ENCODE measurements around the gene DICER1.

Gene DICER1

DNA sequence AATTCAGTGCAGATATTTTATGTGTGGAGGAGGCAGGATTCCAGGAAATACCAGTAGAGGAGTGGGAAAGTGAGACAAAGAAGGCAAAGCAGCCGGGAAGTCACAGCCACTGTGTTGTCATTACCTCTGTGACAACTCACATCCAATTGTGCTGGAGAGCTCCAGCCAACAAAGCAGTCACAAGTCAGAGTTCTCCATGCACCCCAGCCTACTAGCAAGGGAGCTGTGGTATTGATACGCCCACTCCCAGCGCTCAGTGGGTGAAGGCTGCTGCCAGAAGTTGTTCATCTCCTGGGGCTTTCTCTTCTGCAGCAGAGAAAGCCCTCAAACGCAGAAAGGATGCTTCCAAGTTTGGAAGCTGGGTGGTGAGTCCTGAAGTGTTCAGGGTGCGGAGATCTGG is 93.9 kb downstream of the DICER1 start:
- no peak for ATAC-seq

DNA sequence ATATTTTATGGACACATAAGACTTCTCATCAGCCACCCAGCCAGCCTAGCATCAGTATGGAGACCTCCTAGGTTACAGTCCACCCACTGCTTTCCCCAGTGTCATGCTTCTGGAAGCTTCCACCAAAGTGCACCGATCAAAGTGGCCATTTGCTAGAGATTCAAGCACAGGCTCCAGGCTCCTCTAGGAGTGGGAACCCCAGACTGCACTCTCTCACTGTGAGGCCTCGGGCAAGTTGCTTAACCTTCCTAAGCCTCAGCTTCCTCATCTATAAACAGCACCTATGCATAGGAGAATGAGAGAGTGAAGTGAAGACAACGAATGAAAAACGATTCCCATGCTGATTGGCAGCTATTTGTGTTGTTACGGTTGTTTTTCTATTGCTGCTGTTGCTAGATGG is 94.4 kb downstream of the DICER1 start:
- no peak for ATAC-seq
- TF ChIP-seq OSR1 (CRISPR knock-in tag; IDR thresholded peaks at IDR 0.05) (no peak), ZC3H10 (CRISPR knock-in tag; IDR thresholded peaks at IDR 0.05) (no peak), ZNF70 (CRISPR knock-in tag; IDR thresholded peaks at IDR 0.05) (no peak), BACH2 (CRISPR knock-in tag; IDR thresholded peaks at IDR 0.05; ENCODE audit: borderline replicate concordance) (no peak), ZFP3 (CRISPR knock-in tag; IDR thresholded peaks at IDR 0.05) (no peak), ESRRG (CRISPR knock-in tag; IDR thresholded peaks at IDR 0.05) (no peak), ZFP30 (CRISPR knock-in tag; IDR thresholded peaks at IDR 0.05) (no peak), ZNF565 (CRISPR knock-in tag; conservative IDR thresholded peaks at IDR 0.05; ENCODE audit: low read depth) (no peak), RARB (CRISPR knock-in tag; IDR thresholded peaks at IDR 0.05) (no peak), PPARA (CRISPR knock-in tag; IDR thresholded peaks at IDR 0.05; ENCODE audit: borderline replicate concordance) (no peak), CSDC2 (CRISPR knock-in tag; IDR thresholded peaks at IDR 0.05) (no peak), ZNF8 (CRISPR knock-in tag; IDR thresholded peaks at IDR 0.05) (no peak), SNAI2 (CRISPR knock-in tag; IDR thresholded peaks at IDR 0.05) (no peak)
- TF ChIP-seq, protein P1, sequence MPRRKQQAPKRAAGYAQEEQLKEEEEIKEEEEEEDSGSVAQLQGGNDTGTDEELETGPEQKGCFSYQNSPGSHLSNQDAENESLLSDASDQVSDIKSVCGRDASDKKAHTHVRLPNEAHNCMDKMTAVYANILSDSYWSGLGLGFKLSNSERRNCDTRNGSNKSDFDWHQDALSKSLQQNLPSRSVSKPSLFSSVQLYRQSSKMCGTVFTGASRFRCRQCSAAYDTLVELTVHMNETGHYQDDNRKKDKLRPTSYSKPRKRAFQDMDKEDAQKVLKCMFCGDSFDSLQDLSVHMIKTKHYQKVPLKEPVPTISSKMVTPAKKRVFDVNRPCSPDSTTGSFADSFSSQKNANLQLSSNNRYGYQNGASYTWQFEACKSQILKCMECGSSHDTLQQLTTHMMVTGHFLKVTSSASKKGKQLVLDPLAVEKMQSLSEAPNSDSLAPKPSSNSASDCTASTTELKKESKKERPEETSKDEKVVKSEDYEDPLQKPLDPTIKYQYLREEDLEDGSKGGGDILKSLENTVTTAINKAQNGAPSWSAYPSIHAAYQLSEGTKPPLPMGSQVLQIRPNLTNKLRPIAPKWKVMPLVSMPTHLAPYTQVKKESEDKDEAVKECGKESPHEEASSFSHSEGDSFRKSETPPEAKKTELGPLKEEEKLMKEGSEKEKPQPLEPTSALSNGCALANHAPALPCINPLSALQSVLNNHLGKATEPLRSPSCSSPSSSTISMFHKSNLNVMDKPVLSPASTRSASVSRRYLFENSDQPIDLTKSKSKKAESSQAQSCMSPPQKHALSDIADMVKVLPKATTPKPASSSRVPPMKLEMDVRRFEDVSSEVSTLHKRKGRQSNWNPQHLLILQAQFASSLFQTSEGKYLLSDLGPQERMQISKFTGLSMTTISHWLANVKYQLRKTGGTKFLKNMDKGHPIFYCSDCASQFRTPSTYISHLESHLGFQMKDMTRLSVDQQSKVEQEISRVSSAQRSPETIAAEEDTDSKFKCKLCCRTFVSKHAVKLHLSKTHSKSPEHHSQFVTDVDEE (CRISPR knock-in tag; IDR thresholded peaks at IDR 0.05): no peak
- TF ChIP-seq, protein P2, sequence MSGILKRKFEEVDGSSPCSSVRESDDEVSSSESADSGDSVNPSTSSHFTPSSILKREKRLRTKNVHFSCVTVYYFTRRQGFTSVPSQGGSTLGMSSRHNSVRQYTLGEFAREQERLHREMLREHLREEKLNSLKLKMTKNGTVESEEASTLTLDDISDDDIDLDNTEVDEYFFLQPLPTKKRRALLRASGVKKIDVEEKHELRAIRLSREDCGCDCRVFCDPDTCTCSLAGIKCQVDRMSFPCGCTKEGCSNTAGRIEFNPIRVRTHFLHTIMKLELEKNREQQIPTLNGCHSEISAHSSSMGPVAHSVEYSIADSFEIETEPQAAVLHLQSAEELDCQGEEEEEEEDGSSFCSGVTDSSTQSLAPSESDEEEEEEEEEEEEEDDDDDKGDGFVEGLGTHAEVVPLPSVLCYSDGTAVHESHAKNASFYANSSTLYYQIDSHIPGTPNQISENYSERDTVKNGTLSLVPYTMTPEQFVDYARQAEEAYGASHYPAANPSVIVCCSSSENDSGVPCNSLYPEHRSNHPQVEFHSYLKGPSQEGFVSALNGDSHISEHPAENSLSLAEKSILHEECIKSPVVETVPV (CRISPR knock-in tag; IDR thresholded peaks at IDR 0.05): no peak
- TF ChIP-seq, protein P3, sequence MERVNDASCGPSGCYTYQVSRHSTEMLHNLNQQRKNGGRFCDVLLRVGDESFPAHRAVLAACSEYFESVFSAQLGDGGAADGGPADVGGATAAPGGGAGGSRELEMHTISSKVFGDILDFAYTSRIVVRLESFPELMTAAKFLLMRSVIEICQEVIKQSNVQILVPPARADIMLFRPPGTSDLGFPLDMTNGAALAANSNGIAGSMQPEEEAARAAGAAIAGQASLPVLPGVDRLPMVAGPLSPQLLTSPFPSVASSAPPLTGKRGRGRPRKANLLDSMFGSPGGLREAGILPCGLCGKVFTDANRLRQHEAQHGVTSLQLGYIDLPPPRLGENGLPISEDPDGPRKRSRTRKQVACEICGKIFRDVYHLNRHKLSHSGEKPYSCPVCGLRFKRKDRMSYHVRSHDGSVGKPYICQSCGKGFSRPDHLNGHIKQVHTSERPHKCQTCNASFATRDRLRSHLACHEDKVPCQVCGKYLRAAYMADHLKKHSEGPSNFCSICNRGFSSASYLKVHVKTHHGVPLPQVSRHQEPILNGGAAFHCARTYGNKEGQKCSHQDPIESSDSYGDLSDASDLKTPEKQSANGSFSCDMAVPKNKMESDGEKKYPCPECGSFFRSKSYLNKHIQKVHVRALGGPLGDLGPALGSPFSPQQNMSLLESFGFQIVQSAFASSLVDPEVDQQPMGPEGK (CRISPR knock-in tag; IDR thresholded peaks at IDR 0.05; ENCODE audit: borderline replicate concordance): no peak

More for the DNA sequence above, 93.9 kb downstream of the DICER1 start:
- TF ChIP-seq, protein P1 (CRISPR knock-in tag; IDR thresholded peaks at IDR 0.05): no peak
- TF ChIP-seq, protein P4, sequence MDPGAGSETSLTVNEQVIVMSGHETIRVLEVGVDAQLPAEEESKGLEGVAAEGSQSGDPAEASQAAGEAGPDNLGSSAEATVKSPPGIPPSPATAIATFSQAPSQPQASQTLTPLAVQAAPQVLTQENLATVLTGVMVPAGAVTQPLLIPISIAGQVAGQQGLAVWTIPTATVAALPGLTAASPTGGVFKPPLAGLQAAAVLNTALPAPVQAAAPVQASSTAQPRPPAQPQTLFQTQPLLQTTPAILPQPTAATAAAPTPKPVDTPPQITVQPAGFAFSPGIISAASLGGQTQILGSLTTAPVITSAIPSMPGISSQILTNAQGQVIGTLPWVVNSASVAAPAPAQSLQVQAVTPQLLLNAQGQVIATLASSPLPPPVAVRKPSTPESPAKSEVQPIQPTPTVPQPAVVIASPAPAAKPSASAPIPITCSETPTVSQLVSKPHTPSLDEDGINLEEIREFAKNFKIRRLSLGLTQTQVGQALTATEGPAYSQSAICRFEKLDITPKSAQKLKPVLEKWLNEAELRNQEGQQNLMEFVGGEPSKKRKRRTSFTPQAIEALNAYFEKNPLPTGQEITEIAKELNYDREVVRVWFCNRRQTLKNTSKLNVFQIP (CRISPR knock-in tag; IDR thresholded peaks at IDR 0.05; ENCODE audit: borderline replicate concordance, low read depth): no peak
- TF ChIP-seq ZFP30 (CRISPR knock-in tag; IDR thresholded peaks at IDR 0.05): no peak
- TF ChIP-seq ISL1 (CRISPR knock-in tag; IDR thresholded peaks at IDR 0.05): no peak
- TF ChIP-seq ZFP3 (CRISPR knock-in tag; IDR thresholded peaks at IDR 0.05): no peak
- no peak for TF ChIP-seq TCF4 (CRISPR knock-in tag; IDR thresholded peaks at IDR 0.05; ENCODE audit: borderline replicate concordance)
- no peak for TF ChIP-seq RARB (CRISPR knock-in tag; IDR thresholded peaks at IDR 0.05)
- TF ChIP-seq TOX (CRISPR knock-in tag; IDR thresholded peaks at IDR 0.05; ENCODE audit: borderline replicate concordance): no peak
- TF ChIP-seq CREB5 (CRISPR knock-in tag; IDR thresholded peaks at IDR 0.05; ENCODE audit: low read depth): no peak
- TF ChIP-seq ARNTL (CRISPR knock-in tag; IDR thresholded peaks at IDR 0.05; ENCODE audit: borderline replicate concordance, low read depth): no peak
- no peak for TF ChIP-seq BACH2 (CRISPR knock-in tag; IDR thresholded peaks at IDR 0.05; ENCODE audit: borderline replicate concordance)
- TF ChIP-seq OSR1 (CRISPR knock-in tag; IDR thresholded peaks at IDR 0.05): no peak
- TF ChIP-seq ZNF565 (CRISPR knock-in tag; conservative IDR thresholded peaks at IDR 0.05; ENCODE audit: low read depth): no peak
- TF ChIP-seq, protein P3 (CRISPR knock-in tag; IDR thresholded peaks at IDR 0.05; ENCODE audit: borderline replicate concordance): no peak
- TF ChIP-seq ESRRG (CRISPR knock-in tag; IDR thresholded peaks at IDR 0.05): no peak

All from SK-N-SH treated with all-trans-retinoic acid at 6 μM for 48 hours (cell line).